Transverse colon (tissue), 4 donors: ENCODE data around the gene OR10J5. TPM values are rescaled to one million over a fixed set of nuclear protein-coding genes. Genes with fewer than 3 reads are reported as not detected.
"Not testable (repeated sequence)": the region's sequence is repeated elsewhere in the genome, so short reads cannot be mapped to it uniquely, and the experiment has no call there.

Experiments used
- DNase-seq: peaks from one replicate; pipeline ENCODE4 v3.0.0-alpha.2; 2019
- H3K27ac ChIP-seq, 4 donors: fragments of 200-600 bp; sonication (generic); 2 replicates each; pipeline ENCODE4 v1.5.1; 2016 to 2018; ENCODE audit warnings: inconsistent platforms in 4 of 4
- H3K27me3 ChIP-seq: fragments of 200-600 bp; sonication (generic); 2 replicates; pipeline ENCODE4 v1.5.1; 2017; ENCODE audit warnings: inconsistent platforms
- H3K36me3 ChIP-seq, 4 donors: fragments of 200-600 bp; sonication (generic); 2 replicates each; pipeline ENCODE4 v1.5.1; 2017 to 2019; ENCODE audit warnings: inconsistent platforms in 4 of 4
- H3K4me1 ChIP-seq, 4 donors: fragments of 200-600 bp; sonication (generic); 2 replicates each; pipeline ENCODE4 v1.5.1; 2017 to 2020; ENCODE audit warnings: inconsistent platforms in 4 of 4
- H3K4me3 ChIP-seq, 4 donors: fragments of 200-600 bp; sonication (generic); 1 replicate in 1 of 4; 2 replicates in 3 of 4; pipeline versions ENCODE4 v1.5.1 to v1.6.1; 2017 to 2019; ENCODE audit warnings: inconsistent platforms in 4 of 4
- H3K9me3 ChIP-seq, 2 donors: fragments of 200-600 bp; sonication (generic); 2 replicates each; pipeline ENCODE4 v1.5.1; 2017 to 2019; ENCODE audit warnings: inconsistent platforms in 2 of 2
- EP300 ChIP-seq: sonication (generic); formaldehyde crosslinking; IDR thresholded peaks from one replicate; pipeline ENCODE4 v1.6.1; 2017; ENCODE audit warnings: antibody characterized with exemption, low read depth
- POLR2A ChIP-seq: fragments of 450-650 bp; IDR thresholded peaks from one replicate; pipeline ENCODE4 v1.6.1; 2016; ENCODE audit warnings: antibody characterized with exemption, mild to moderate bottlenecking, moderate library complexity
- POLR2AphosphoS5 ChIP-seq, 3 donors: sonication (generic); formaldehyde crosslinking; IDR thresholded peaks; one replicate each; pipeline ENCODE4 v1.6.1; 2016; ENCODE audit warnings: antibody characterized with exemption in 3 of 3
- WGBS, 2 donors: methylation state at CpG; one replicate each; pipeline ENCODE4 v1.1.5; 2018; ENCODE audit warnings: low coverage in 1 of 2; 5-methylcytosine and 5-hydroxymethylcytosine counted together
- in situ Hi-C, 4 donors: fragments of 200-750 bp; cut with MboI; loops; one replicate each; pipeline versions ENCODE4 v1.15.0 to v1.15.1; 2017; ENCODE audit warnings: low sequenced_read_pairs in 3 of 4, low pct_ligation_motif_present in 1 of 4, low pct_unique_long_range_greater_than_20kb in 1 of 4
- intact Hi-C: fragments of 100-400 bp; cut with DNase I; formaldehyde crosslinking; loops from one replicate; pipeline ENCODE4 v1.15.1; 2023; ENCODE audit warnings: low total_unique reads
- total RNA-seq, 4 donors: library from RNA; depleted of rRNA; stranded (reverse); fragments of >200 nt; gene quantifications; one replicate each; pipeline ENCODE4 v1.1.0, GENCODE V29; 2016
- TF ChIP-seq, protein P1 (sequence below), 5 experiments: fragments of 200-600 bp in 3 of 5; fragments of 450-650 bp in 2 of 5; sonication (generic) in 3 of 5; IDR thresholded peaks; 1 replicate in 2 of 5; 2 replicates in 3 of 5; pipeline ENCODE4 v1.5.1; 2016 to 2017; ENCODE audit warnings: antibody characterized with exemption in 5 of 5, inconsistent platforms in 3 of 5, mild to moderate bottlenecking in 2 of 5, moderate library complexity in 1 of 5

Gene OR10J5
- total RNA-seq, 4 donors from 2014 or later = not detected

DNA sequence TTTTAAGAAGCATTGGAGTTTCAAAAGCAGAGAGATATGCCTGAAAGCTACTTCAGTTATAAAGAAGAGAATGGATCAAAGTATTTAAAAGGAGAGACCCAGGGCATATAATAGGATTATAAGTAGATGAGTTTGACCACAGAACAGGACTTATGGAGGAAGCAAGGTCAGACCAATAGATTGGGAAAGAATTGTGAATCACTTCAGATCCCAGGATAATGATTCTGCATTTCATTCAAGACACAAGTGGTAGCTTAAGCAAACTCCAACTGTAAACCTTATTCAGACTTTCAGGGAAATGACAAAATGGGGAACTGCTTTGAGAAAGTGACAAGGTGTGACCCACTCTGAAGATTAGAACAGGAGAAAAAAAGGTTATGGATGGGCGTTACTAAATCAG is 18.9 kb upstream of the OR10J5 start:
- Histone ChIP-seq H3K27ac (no peak overlapping the region), H3K36me3 (no peaks in the 10 kb centered on the region), H3K9me3 (no peaks in the 10 kb centered on the region), H3K4me1 (no peaks in the 10 kb centered on the region), H3K27me3 (no peaks in the 10 kb centered on the region), H3K4me3 (no peak overlapping the region)
- no peak for DNase-seq
- WGBS, 2 donors = 28 to 42% methylated on average over 1 of the region's 1 CpG
- no peak for TF ChIP-seq POLR2AphosphoS5 (IDR thresholded peaks at IDR 0.05)
- no peak for TF ChIP-seq POLR2A
- TF ChIP-seq, protein P1, sequence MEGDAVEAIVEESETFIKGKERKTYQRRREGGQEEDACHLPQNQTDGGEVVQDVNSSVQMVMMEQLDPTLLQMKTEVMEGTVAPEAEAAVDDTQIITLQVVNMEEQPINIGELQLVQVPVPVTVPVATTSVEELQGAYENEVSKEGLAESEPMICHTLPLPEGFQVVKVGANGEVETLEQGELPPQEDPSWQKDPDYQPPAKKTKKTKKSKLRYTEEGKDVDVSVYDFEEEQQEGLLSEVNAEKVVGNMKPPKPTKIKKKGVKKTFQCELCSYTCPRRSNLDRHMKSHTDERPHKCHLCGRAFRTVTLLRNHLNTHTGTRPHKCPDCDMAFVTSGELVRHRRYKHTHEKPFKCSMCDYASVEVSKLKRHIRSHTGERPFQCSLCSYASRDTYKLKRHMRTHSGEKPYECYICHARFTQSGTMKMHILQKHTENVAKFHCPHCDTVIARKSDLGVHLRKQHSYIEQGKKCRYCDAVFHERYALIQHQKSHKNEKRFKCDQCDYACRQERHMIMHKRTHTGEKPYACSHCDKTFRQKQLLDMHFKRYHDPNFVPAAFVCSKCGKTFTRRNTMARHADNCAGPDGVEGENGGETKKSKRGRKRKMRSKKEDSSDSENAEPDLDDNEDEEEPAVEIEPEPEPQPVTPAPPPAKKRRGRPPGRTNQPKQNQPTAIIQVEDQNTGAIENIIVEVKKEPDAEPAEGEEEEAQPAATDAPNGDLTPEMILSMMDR (IDR thresholded peaks at IDR 0.05) = no peak
- no peak for TF ChIP-seq EP300
- in situ Hi-C loops (no loop called here), intact Hi-C loops (no loop called here)

DNA sequence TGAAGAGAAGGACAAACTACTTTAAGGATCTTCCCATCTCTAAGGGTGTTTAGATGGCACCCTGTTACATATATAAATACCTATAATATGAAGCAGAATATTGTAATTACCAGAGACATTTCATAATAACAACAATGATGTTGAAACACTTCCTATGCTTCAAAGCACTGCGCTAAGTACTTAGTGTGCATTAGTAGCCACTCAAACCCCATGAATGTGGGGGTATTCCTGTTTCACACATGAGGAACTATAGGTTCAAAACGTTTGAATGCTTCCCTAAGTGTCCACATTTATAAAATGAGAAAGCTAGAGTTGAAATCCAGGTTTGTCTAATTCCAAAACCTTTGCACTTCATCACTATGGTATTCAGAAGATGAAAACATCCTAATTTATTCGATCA is 18.5 kb upstream of the OR10J5 start:
- in situ Hi-C loops = no loop called here
- H3K36me3 ChIP-seq = no peaks in the 10 kb centered on the region
- no peaks in the 10 kb centered on the region for H3K9me3 ChIP-seq
- H3K4me1 ChIP-seq = no peaks in the 10 kb centered on the region
- H3K4me3 ChIP-seq = no peak overlapping the region
- intact Hi-C loops = no loop called here
- 44 to 47% methylated on average over 3 of the region's 3 CpGs for WGBS, 2 donors
- no peaks in the 10 kb centered on the region for H3K27me3 ChIP-seq
- no peak for DNase-seq
- H3K27ac ChIP-seq = no peak overlapping the region
- TF ChIP-seq EP300 (no peak), POLR2A (no peak), POLR2AphosphoS5 (IDR thresholded peaks at IDR 0.05) (no peak)
- TF ChIP-seq, protein P1 (IDR thresholded peaks at IDR 0.05) = no peak

DNA sequence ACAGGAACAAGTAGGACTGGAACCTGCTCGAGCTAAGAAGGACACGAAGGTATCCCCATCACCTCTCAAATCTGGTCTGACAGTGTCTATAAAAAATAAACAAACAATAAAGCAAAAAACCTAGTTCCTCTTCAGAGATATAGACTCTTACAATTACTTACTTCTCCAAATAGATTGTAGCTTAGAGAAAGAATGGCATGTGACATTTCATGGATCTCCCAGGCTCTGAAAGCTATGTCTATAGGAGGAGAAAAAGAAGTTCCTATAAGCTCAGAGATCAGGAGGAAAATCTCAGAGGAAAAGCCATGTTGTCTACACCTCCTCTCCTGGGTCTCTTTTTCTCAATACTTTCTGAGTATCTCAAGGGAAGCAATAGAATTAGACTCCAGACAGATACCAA is 12.3 kb upstream of the OR10J5 start:
- in situ Hi-C loops = no loop called here
- TF ChIP-seq, protein P1 (IDR thresholded peaks at IDR 0.05) = no peak
- TF ChIP-seq POLR2AphosphoS5 (IDR thresholded peaks at IDR 0.05) (no peak), EP300 (no peak), POLR2A (no peak)

DNA sequence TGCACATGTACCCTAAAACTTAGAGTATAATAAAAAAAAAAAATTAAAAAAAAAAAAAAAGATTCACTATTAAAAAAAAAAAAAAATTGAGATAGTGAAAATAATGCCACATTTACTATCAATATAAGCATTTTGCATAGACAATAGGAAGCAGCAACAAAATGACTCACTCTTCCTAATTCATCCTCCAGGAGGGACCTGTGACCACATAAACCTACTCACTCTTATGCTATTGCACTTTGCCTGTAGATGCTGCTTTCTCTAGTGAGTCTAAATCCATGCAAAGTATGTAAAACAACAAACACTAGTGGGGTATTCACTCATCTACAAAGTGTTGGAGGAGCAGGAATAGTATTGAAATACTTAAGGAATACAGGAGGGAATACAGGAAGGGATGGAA is 2.9 kb downstream of the OR10J5 start:
- Histone ChIP-seq H3K27me3 (no peaks in the 10 kb centered on the region), H3K4me3 (no peak overlapping the region), H3K9me3 (no peaks in the 10 kb centered on the region), H3K27ac (no peak overlapping the region), H3K36me3 (no peaks in the 10 kb centered on the region), H3K4me1 (no peaks in the 10 kb centered on the region)
- TF ChIP-seq EP300 = no peak
- no peak for TF ChIP-seq POLR2A
- TF ChIP-seq POLR2AphosphoS5 (IDR thresholded peaks at IDR 0.05) = no peak
- TF ChIP-seq, protein P1 (IDR thresholded peaks at IDR 0.05) = no peak
- DNase-seq = no peak
- in situ Hi-C loops (no loop called here), intact Hi-C loops (no loop called here)

More for the DNA sequence above, 12.3 kb upstream of the OR10J5 start:
- H3K9me3 ChIP-seq = no peaks in the 10 kb centered on the region
- H3K4me1 ChIP-seq = no peaks in the 10 kb centered on the region
- H3K27me3 ChIP-seq = no peaks in the 10 kb centered on the region
- H3K27ac ChIP-seq = no peak overlapping the region
- intact Hi-C loops = no loop called here
- H3K36me3 ChIP-seq = no peaks in the 10 kb centered on the region
- DNase-seq = no peak
- WGBS, 2 donors = 52% methylated on average over 2 of the region's 2 CpGs; no CpG with 5 or more reads in 1 of the 2 donors
- no peak overlapping the region for H3K4me3 ChIP-seq

DNA sequence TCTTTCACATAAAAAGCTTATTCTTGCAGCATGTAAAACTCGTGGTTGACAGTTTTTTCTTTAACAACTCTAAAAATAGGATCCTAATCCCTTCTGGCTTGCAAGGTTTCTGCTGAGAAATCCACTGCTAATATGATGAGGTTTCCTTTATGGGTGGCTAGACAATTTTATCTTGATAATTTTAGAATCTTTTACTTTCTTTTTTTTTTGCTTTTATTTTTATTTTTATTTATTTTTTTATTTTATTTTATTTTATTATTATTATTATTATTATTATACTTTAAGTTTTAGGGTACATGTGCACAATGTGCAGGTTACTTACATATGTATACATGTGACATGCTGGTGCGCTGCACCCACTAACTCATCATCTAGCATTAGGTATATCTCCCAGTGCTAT is 11.0 kb downstream of the OR10J5 start:
- intact Hi-C loops = loop anchor here (5.0 kb wide), 1 partner anchor 558 kb away; the partner anchor contains the start of gene KCNJ9
- DNase-seq, H3K27ac ChIP-seq, H3K4me3 ChIP-seq, in situ Hi-C loops, H3K4me1 ChIP-seq, H3K9me3 ChIP-seq, H3K27me3 ChIP-seq, H3K36me3 ChIP-seq: not testable (repeated sequence)
- WGBS, 2 donors = 57 to 60% methylated on average over 2 of the region's 2 CpGs
